IgD-negative memory B cell (primary cell): Measurements from ENCODE around the gene PRKRIP1. TPM values are rescaled to one million over a fixed set of nuclear protein-coding genes. Genes with fewer than 3 reads are reported as not detected.
A peak's percentile ranks its signal among the peaks of the same experiment; 100 is the strongest.
"Not testable (repeated sequence)": the region's sequence is repeated elsewhere in the genome, so short reads cannot be mapped to it uniquely, and the experiment has no call there.

Experiments
- H3K27ac Mint-ChIP-seq, 3 donors: one replicate each; pipeline ENCODE4 v1.8.0; 2020 to 2022; ENCODE audit warnings: mild to moderate bottlenecking in 3 of 3, mixed read lengths in 3 of 3, moderate library complexity in 1 of 3
- H3K27me3 Mint-ChIP-seq: one replicate; pipeline ENCODE4 v1.8.0; 2021; ENCODE audit warnings: mixed read lengths
- H3K36me3 Mint-ChIP-seq: one replicate; pipeline ENCODE4 v1.8.0; 2020; ENCODE audit warnings: mild to moderate bottlenecking, mixed read lengths
- H3K4me1 Mint-ChIP-seq, 3 donors: one replicate each; pipeline ENCODE4 v1.8.0; 2020 to 2022; ENCODE audit warnings: mixed read lengths in 3 of 3, mild to moderate bottlenecking in 1 of 3
- H3K4me3 Mint-ChIP-seq, 4 donors: one replicate each; pipeline ENCODE4 v1.8.0; 2020 to 2022; ENCODE audit warnings: mild to moderate bottlenecking in 4 of 4, mixed read lengths in 4 of 4, moderate library complexity in 3 of 4
- H3K9me3 Mint-ChIP-seq, 3 donors: one replicate each; pipeline ENCODE4 v1.8.0; 2020 to 2021; ENCODE audit warnings: mixed read lengths in 3 of 3, mild to moderate bottlenecking in 1 of 3
- polyA plus RNA-seq: library from polyadenylated mRNA; unstranded; fragments of 300-500 nt; fragmentation: Illumina TruSeq; gene quantifications from one replicate; pipeline ENCODE4 v1.2.3, GENCODE V29; 2021

PRKRIP1 gene
- polyA plus RNA-seq, 1 donor from 2014 or later = 35.1 TPM

DNA sequence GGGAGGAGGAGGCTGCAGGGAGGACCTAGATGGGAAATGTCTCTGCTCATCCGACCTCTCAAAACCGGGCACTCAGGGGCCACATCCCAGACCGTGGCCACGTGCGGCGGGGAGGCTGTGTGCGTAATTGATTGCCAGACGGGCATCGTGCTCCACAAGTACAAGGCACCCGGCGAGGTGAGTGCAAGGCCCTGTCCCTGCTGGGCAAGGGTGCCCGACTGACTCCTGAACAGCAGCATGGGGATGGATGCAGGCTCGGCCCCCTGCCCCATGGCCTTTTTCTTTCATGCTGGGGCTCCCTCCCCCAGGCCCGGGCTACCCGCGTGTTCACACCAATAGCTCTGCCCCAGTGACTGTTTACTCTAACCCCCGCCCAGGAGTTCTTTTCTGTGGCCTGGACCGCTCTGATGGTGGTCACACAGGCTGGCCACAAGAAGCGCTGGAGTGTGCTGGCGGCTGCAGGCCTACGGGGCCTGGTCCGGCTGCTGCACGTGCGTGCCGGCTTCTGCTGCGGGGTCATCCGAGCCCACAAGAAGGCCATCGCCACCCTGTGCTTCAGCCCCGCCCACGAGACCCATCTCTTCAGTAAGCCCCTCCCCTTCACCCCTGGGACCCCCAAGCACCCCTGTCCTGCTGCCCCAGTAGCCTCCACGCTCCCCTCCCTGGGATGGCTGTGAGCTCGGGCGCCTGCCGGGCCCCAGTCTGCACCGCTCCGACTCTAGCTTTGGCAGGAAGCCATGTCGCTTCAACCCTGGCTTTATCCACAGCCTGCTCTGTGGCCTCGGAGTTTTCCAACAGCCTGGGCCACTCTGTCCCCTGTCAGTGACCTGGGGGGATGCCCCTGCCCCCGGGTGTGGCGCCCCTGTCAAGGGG is 72.6 kb downstream of the PRKRIP1 start:
- Mint-ChIP-seq H3K4me1 (peaks cover 0 to 16% (median 13%) of the 10 kb centered on the region in 3 donors), H3K9me3 (no peaks in the 10 kb centered on the region), H3K4me3 (peak overlapping the region in 1 of 4 donors; percentile 37), H3K27ac (no peak overlapping the region), H3K27me3 (no peaks in the 10 kb centered on the region), H3K36me3 (no peaks in the 10 kb centered on the region)

DNA sequence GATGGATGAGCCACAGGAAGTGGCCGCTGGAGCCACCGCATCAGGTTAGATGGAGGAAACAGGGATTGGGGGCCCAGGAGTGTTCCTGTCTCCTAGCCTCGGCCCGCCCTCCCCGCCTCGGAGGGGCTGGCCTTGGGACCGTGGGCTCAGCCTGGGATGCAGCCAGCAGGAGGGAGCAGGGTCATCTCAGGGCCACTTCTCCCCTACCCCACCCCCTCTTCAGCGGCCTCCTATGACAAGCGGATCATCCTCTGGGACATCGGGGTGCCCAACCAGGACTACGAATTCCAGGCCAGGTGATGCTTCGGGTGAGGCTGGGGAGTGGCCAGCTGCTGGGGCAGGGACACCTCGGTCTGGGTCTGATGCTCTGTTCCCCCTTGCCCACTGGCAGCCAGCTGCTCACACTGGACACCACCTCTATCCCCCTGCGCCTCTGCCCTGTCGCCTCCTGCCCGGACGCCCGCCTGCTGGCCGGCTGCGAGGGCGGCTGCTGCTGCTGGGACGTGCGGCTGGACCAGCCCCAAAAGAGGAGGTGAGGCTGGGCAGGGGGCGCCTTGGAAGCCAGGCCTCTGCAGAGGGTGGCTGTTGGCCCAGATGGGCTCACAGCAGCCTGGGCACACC is 73.3 kb downstream of the PRKRIP1 start:
- H3K9me3 Mint-ChIP-seq = no peaks in the 10 kb centered on the region
- H3K36me3 Mint-ChIP-seq = no peaks in the 10 kb centered on the region
- H3K27ac Mint-ChIP-seq = no peak overlapping the region
- peak overlapping the region in 1 of 4 donors; percentile 74 for H3K4me3 Mint-ChIP-seq
- no peaks in the 10 kb centered on the region for H3K27me3 Mint-ChIP-seq
- H3K4me1 Mint-ChIP-seq = peaks cover 0 to 10% (median 7%) of the 10 kb centered on the region in 3 donors

DNA sequence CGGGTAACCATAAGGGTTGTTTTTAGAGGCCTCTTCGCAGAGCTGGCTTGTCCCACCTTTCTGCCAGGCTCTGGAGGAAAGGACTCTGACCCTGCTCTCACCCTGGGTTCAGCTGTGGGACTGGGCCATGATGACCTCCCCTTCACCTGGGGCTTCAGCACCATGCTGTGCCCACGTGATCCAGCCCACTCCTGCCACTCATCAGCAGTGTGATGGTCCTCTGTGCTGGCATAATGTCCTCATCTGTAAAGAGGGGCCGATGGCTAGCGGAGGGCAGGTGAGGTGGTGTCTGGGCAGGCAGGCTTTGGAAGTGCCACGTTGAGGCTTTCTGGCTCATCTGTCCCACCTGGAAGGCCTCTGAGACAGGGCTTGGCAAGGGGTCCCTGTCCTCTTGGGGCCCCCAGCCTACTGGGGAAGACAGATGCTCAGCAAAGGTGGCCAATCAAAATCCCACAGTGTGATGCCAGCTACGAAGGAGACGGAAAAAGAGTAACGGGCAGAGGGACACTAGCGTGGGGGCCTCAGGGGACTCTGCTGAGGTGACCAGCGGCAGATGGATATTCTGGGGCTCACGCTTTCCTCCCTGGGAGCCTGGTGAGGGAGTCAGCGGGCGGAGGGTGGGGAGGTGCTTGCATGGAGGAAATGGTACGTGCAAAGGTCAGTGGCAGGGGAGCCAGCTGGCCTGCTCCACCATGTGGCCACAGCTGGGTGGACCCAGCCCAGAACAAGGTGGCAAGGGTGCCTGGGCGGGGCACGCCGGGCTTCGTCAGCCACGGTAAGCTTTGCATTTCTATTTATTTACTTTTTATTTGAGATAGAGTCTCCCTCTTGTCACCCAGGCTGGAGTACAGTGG is 74.0 kb downstream of the PRKRIP1 start:
- peaks cover 0 to 10% (median 7%) of the 10 kb centered on the region in 3 donors for H3K4me1 Mint-ChIP-seq
- H3K36me3 Mint-ChIP-seq = no peaks in the 10 kb centered on the region
- no peaks in the 10 kb centered on the region for H3K9me3 Mint-ChIP-seq
- H3K27ac Mint-ChIP-seq = no peak overlapping the region
- H3K27me3 Mint-ChIP-seq = no peaks in the 10 kb centered on the region
- H3K4me3 Mint-ChIP-seq = peak overlapping the region in 1 of 4 donors; percentile 74

DNA sequence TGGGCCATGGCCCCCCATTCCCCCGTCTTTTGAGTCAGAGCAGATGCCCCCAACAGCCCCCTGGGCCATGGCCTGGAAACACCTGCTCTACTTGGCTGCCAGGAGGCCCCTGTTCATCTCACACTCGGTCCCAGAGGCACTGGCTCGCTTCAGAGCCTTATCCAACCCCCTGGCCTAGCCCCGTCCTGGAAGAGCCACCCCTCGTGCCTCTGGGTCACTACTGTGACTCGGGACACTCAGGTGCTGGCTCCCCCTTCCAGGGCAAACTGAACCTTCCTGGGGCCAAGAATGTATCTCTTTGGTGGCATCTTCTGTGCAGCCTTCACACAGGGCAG is 75.6 kb downstream of the PRKRIP1 start:
- Mint-ChIP-seq H3K4me3 (no peak overlapping the region), H3K27me3 (no peaks in the 10 kb centered on the region), H3K4me1 (peaks cover 0 to 2% (median 1%) of the 10 kb centered on the region in 3 donors), H3K36me3 (no peaks in the 10 kb centered on the region), H3K9me3 (no peaks in the 10 kb centered on the region), H3K27ac (peak overlapping the region in 1 of 3 donors; percentile 35)

DNA sequence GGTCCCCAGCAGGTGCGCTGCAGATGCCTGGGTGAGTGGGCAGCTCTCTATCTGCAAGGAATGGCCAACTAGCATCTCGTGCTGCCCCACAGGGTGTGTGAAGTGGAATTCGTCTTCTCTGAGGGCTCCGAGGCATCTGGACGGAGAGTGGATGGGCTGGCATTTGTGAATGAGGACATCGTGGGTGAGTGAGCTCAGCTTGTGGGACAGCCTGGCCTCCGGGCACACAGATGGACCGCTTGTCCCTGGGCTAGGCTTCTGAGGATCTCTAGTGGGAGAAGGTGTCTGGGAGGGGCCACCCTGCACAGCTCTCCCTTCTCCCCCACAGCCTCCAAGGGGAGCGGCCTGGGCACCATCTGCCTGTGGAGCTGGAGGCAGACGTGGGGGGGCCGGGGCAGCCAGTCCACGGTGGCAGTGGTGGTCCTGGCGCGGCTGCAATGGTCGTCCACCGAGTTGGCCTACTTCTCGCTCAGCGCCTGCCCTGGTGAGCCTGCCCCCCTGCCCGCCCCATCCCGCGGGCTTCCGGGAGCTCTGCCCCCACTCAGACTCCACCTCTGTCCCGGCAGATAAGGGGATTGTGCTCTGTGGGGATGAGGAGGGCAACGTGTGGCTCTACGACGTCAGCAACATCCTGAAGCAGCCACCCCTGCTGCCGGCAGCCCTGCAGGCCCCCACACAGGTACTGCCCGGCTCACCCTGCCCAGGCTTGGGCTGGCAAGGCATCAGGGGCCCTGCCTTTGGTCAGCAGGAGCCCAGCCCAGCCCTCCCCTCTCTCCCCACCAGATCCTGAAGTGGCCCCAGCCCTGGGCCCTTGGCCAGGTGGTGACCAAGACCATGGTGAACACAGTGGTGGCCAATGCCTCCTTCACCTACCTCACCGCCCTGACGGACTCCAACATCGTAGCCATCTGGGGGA is 76.2 kb downstream of the PRKRIP1 start:
- no peaks in the 10 kb centered on the region for H3K27me3 Mint-ChIP-seq
- no peaks in the 10 kb centered on the region for H3K4me1 Mint-ChIP-seq
- H3K36me3 Mint-ChIP-seq = no peaks in the 10 kb centered on the region
- no peak overlapping the region for H3K4me3 Mint-ChIP-seq
- H3K9me3 Mint-ChIP-seq = no peaks in the 10 kb centered on the region
- peak overlapping the region in 1 of 3 donors; percentile 35 for H3K27ac Mint-ChIP-seq

DNA sequence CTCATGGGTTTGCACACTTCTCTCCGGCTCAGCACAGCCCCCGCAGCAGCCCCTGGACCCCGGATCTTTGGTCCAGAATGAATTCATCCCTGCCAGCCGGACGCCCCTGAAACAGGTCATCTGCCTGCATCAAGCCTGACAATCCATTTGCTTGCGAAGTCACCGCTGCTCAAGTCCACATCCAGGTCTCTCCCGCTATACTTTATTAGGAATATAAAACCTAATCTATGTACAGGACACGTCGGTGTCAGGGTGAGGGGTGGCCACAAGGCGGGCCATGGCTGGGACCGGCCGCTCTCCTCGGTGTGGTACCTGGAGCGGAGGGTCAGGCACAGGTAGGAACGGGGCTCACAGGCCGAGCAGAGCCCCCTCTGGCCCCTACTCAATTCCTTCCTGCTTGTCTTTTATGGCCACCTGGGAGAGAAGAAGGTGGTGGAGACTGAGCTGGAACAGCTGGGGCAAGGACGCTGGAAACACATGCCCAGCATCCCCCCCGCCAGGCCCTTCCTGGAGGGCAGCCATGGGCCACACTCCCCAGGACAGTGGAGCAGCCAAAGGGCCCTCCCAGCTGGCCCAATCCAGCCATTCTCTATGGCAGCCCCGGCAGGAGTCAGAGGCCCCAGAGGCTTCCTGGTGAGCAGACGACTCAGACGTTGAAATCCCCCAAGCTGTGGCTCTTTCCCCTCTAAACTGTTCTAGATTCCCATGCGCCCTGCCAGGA is 77.3 kb downstream of the PRKRIP1 start:
- Mint-ChIP-seq H3K4me3 (peak overlapping the region in 2 of 4 donors; percentile 9 to 35), H3K4me1 (no peaks in the 10 kb centered on the region), H3K27me3 (no peaks in the 10 kb centered on the region), H3K9me3 (no peaks in the 10 kb centered on the region), H3K27ac (peak overlapping the region in 1 of 3 donors; percentile 35), H3K36me3 (no peaks in the 10 kb centered on the region)

GRCh38 chr7:102474116-102474515 is 78.0 kb downstream of the PRKRIP1 start:
- H3K27me3 Mint-ChIP-seq, H3K4me1 Mint-ChIP-seq, H3K27ac Mint-ChIP-seq, H3K9me3 Mint-ChIP-seq, H3K36me3 Mint-ChIP-seq, H3K4me3 Mint-ChIP-seq: not testable (repeated sequence)

- not testable (repeated sequence) for H3K4me3 Mint-ChIP-seq, H3K27me3 Mint-ChIP-seq, H3K9me3 Mint-ChIP-seq, H3K27ac Mint-ChIP-seq, H3K4me1 Mint-ChIP-seq, H3K36me3 Mint-ChIP-seq
Observed at GRCh38 chr7:102474736-102475435, 78.7 kb downstream of the PRKRIP1 start.

Other genes starting within 250 kb of the PRKRIP1 start
- gene SH2B2, start 109.5 kb upstream of the PRKRIP1 start, polyA plus RNA-seq = 64.5 TPM
- gene SPDYE6, start 39.9 kb upstream of the PRKRIP1 start, polyA plus RNA-seq = 0.36 TPM
- 290 TPM for gene ORAI2, start 37.2 kb downstream of the PRKRIP1 start, polyA plus RNA-seq
- gene ALKBH4, start 68.5 kb downstream of the PRKRIP1 start, polyA plus RNA-seq = 18.1 TPM
- gene LRWD1, start 68.6 kb downstream of the PRKRIP1 start, polyA plus RNA-seq = 13.4 TPM
- 111 TPM for gene POLR2J, start 82.6 kb downstream of the PRKRIP1 start, polyA plus RNA-seq
- gene RASA4B, start 121.4 kb downstream of the PRKRIP1 start, polyA plus RNA-seq = 7.4 TPM
- gene UPK3BL2, start 147.3 kb downstream of the PRKRIP1 start, polyA plus RNA-seq = 3.9 TPM
- 1.2 TPM for gene SPDYE2, start 154.9 kb downstream of the PRKRIP1 start, polyA plus RNA-seq
- gene POLR2J3, start 176.2 kb downstream of the PRKRIP1 start, polyA plus RNA-seq = 44.1 TPM
- gene RASA4, start 220.4 kb downstream of the PRKRIP1 start, polyA plus RNA-seq = 20.1 TPM
- gene UPK3BL1, start 246.4 kb downstream of the PRKRIP1 start, polyA plus RNA-seq = 32.3 TPM